Measurements from ENCODE around the gene YEATS2.

Gene YEATS2

GRCh38 chr3:183662099-183662498 is 35.5 kb upstream of the YEATS2 start:
- Histone ChIP-seq H3K9me3 (ENCODE audit: insufficient read depth, low read depth, low read length) (no peaks in the 10 kb centered on the region), H3K9ac (ENCODE audit: low read length) (no peak overlapping the region), H2BK120ac (ENCODE audit: insufficient read depth, low read length, poor library complexity) (no peak overlapping the region), H3K79me1 (ENCODE audit: low read length) (no peaks in the 10 kb centered on the region), H4K91ac (ENCODE audit: low read depth, low read length) (no peak overlapping the region), H3K36me3 (ENCODE audit: control insufficient read depth in 1 of 2, insufficient read depth in 2 of 2, low read length in 2 of 2) (peaks cover 6 to 7% of the 10 kb centered on the region in 2 experiments), H3K14ac (ENCODE audit: low read length) (no peak overlapping the region), H3K4me1 (ENCODE audit: control insufficient read depth in 1 of 2, insufficient read depth in 2 of 2, low read length in 2 of 2) (no peaks in the 10 kb centered on the region), H3K4ac (ENCODE audit: low read depth, low read length) (no peak overlapping the region), H3K4me3 (ENCODE audit: low read depth, low read length) (no peak overlapping the region), H4K8ac (ENCODE audit: low read depth, low read length) (no peak overlapping the region), H3K79me2 (ENCODE audit: control insufficient read depth, insufficient read depth, low read length, poor library complexity) (no peaks in the 10 kb centered on the region), H2BK12ac (ENCODE audit: low read length) (no peak overlapping the region), H3K18ac (ENCODE audit: low read length) (no peak overlapping the region), H4K12ac (ENCODE audit: low read depth, low read length) (no peak overlapping the region), H3K27ac (ENCODE audit: low read depth, low read length) (no peak overlapping the region), H3K23ac (ENCODE audit: low read length) (no peak overlapping the region), H3K4me2 (ENCODE audit: low read length) (no peak overlapping the region), H3K27me3 (ENCODE audit: insufficient read depth, low read length) (no peaks in the 10 kb centered on the region), H2AK5ac (ENCODE audit: low read length) (no peak overlapping the region), H2AFZ (ENCODE audit: insufficient read depth, low read length, poor library complexity) (no peak overlapping the region), H2BK5ac (ENCODE audit: low read depth, low read length, poor library complexity) (no peak overlapping the region)
- DNase-seq = no peak
- no CpG with 5 or more reads among the region's 3 CpGs for WGBS (ENCODE audit: extremely low coverage, insufficient coverage, insufficient read length)

DNA sequence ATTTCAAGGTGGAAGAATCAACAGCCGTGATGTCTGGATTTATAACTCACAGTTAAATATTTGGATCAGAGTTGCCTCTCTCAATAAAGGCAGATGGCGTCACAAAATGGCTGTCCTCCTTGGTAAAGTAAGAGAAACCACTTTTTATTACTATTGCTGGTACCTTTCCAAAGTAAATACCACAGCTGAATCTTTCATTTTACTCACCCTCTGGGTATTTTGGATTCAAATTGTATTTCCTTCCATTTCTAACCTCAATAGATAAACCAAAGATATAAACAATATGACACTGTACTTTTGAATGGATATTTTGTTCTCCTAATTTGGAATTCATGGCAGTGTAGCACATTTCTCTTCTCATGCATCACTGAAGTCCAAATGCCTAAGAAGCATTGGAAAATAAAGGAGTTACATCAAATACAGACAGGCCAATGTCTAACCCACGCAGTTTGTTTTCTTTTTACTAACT is 32.6 kb upstream of the YEATS2 start:
- H3K27ac ChIP-seq (ENCODE audit: low read depth, low read length) = no peak overlapping the region
- H2BK120ac ChIP-seq (ENCODE audit: insufficient read depth, low read length, poor library complexity) = no peak overlapping the region
- H4K91ac ChIP-seq (ENCODE audit: low read depth, low read length) = no peak overlapping the region
- no peaks in the 10 kb centered on the region for H3K27me3 ChIP-seq (ENCODE audit: insufficient read depth, low read length)
- H3K18ac ChIP-seq (ENCODE audit: low read length) = no peak overlapping the region
- no peaks in the 10 kb centered on the region for H3K79me2 ChIP-seq (ENCODE audit: control insufficient read depth, insufficient read depth, low read length, poor library complexity)
- no peak overlapping the region for H2BK5ac ChIP-seq (ENCODE audit: low read depth, low read length, poor library complexity)
- peaks cover 11 to 12% of the 10 kb centered on the region in 2 experiments for H3K36me3 ChIP-seq (ENCODE audit: control insufficient read depth in 1 of 2, insufficient read depth in 2 of 2, low read length in 2 of 2)
- H3K79me1 ChIP-seq (ENCODE audit: low read length) = no peaks in the 10 kb centered on the region
- no peak overlapping the region for H3K4me3 ChIP-seq (ENCODE audit: low read depth, low read length)
- H3K14ac ChIP-seq (ENCODE audit: low read length) = no peak overlapping the region
- WGBS (ENCODE audit: extremely low coverage, insufficient coverage, insufficient read length) = no CpG with 5 or more reads among the region's 3 CpGs
- no peak overlapping the region for H3K23ac ChIP-seq (ENCODE audit: low read length)
- no peak overlapping the region for H2AFZ ChIP-seq (ENCODE audit: insufficient read depth, low read length, poor library complexity)
- DNase-seq = no peak
- no peak overlapping the region for H3K4ac ChIP-seq (ENCODE audit: low read depth, low read length)
- no peak overlapping the region for H2AK5ac ChIP-seq (ENCODE audit: low read length)
- H4K8ac ChIP-seq (ENCODE audit: low read depth, low read length) = no peak overlapping the region
- H3K4me2 ChIP-seq (ENCODE audit: low read length) = no peak overlapping the region
- no peaks in the 10 kb centered on the region for H3K4me1 ChIP-seq (ENCODE audit: control insufficient read depth in 1 of 2, insufficient read depth in 2 of 2, low read length in 2 of 2)
- no peak overlapping the region for H4K12ac ChIP-seq (ENCODE audit: low read depth, low read length)
- H2BK12ac ChIP-seq (ENCODE audit: low read length) = no peak overlapping the region
- peaks cover 2% of the 10 kb centered on the region for H3K9me3 ChIP-seq (ENCODE audit: insufficient read depth, low read depth, low read length)
- H3K9ac ChIP-seq (ENCODE audit: low read length) = no peak overlapping the region

DNA sequence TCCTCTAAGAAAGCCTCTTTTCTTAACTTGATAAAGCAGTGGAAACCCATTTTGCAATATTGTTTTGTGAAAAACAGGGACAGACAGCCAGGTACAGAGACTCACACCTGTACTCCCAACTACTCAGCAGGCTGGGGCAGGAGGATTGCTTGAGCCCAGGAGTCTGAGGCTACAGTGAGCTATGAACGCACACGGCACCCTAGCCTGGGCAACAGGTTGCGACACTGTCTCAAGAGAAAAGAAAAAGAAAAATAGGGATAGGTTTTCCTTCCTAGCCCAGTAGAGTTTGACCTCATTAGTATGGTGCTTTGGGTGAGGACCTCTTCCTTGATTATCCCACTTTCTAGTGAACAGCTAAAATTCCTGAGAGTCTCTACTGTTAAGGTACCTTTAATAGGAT is 17.5 kb upstream of the YEATS2 start:
- no peaks in the 10 kb centered on the region for H3K27me3 ChIP-seq (ENCODE audit: insufficient read depth, low read length)
- H3K18ac ChIP-seq (ENCODE audit: low read length) = no peak overlapping the region
- no peak overlapping the region for H3K23ac ChIP-seq (ENCODE audit: low read length)
- no peak overlapping the region for H2BK12ac ChIP-seq (ENCODE audit: low read length)
- DNase-seq = no peak
- H2BK5ac ChIP-seq (ENCODE audit: low read depth, low read length, poor library complexity) = no peak overlapping the region
- H4K12ac ChIP-seq (ENCODE audit: low read depth, low read length) = no peak overlapping the region
- no peaks in the 10 kb centered on the region for H3K9me3 ChIP-seq (ENCODE audit: insufficient read depth, low read depth, low read length)
- H3K4me3 ChIP-seq (ENCODE audit: low read depth, low read length) = no peak overlapping the region
- no peak overlapping the region for H2AK5ac ChIP-seq (ENCODE audit: low read length)
- no peaks in the 10 kb centered on the region for H3K4me1 ChIP-seq (ENCODE audit: control insufficient read depth in 1 of 2, insufficient read depth in 2 of 2, low read length in 2 of 2)
- no peak overlapping the region for H2BK120ac ChIP-seq (ENCODE audit: insufficient read depth, low read length, poor library complexity)
- no peaks in the 10 kb centered on the region for H3K79me2 ChIP-seq (ENCODE audit: control insufficient read depth, insufficient read depth, low read length, poor library complexity)
- H3K4ac ChIP-seq (ENCODE audit: low read depth, low read length) = no peak overlapping the region
- no peak overlapping the region for H3K4me2 ChIP-seq (ENCODE audit: low read length)
- H4K91ac ChIP-seq (ENCODE audit: low read depth, low read length) = no peak overlapping the region
- H2AFZ ChIP-seq (ENCODE audit: insufficient read depth, low read length, poor library complexity) = no peak overlapping the region
- no peak overlapping the region for H4K8ac ChIP-seq (ENCODE audit: low read depth, low read length)
- WGBS (ENCODE audit: extremely low coverage, insufficient coverage, insufficient read length) = no CpG with 5 or more reads among the region's 3 CpGs
- no peaks in the 10 kb centered on the region for H3K79me1 ChIP-seq (ENCODE audit: low read length)
- no peaks in the 10 kb centered on the region for H3K36me3 ChIP-seq (ENCODE audit: control insufficient read depth in 1 of 2, insufficient read depth in 2 of 2, low read length in 2 of 2)
- no peak overlapping the region for H3K27ac ChIP-seq (ENCODE audit: low read depth, low read length)
- H3K9ac ChIP-seq (ENCODE audit: low read length) = no peak overlapping the region
- H3K14ac ChIP-seq (ENCODE audit: low read length) = no peak overlapping the region

DNA sequence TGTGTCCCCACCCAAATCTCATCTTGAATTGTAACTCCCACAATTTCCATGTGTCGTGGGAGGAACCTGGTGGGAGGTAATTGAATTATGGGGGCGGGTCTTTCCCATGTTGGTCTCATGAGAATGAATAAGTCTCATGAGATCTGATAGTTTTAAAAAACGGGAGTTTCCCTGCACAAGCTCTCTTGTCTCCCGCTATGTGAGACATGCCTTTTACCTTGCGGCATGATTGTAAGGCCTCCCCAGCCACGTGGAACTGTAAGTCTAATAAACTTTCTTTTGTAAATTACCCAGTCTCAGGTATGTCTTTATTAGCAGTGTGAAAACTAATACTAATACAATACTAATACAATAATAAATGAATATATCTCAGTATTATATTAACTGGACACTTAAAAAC is 9.9 kb upstream of the YEATS2 start:
- no CpG with 5 or more reads among the region's 6 CpGs for WGBS (ENCODE audit: extremely low coverage, insufficient coverage, insufficient read length)
- no peak overlapping the region for H3K4me3 ChIP-seq (ENCODE audit: low read depth, low read length)
- H2BK120ac ChIP-seq (ENCODE audit: insufficient read depth, low read length, poor library complexity) = no peak overlapping the region
- no peaks in the 10 kb centered on the region for H3K36me3 ChIP-seq (ENCODE audit: control insufficient read depth in 1 of 2, insufficient read depth in 2 of 2, low read length in 2 of 2)
- no peaks in the 10 kb centered on the region for H3K27me3 ChIP-seq (ENCODE audit: insufficient read depth, low read length)
- no peak overlapping the region for H4K91ac ChIP-seq (ENCODE audit: low read depth, low read length)
- no peaks in the 10 kb centered on the region for H3K79me1 ChIP-seq (ENCODE audit: low read length)
- no peaks in the 10 kb centered on the region for H3K79me2 ChIP-seq (ENCODE audit: control insufficient read depth, insufficient read depth, low read length, poor library complexity)
- no peak overlapping the region for H3K27ac ChIP-seq (ENCODE audit: low read depth, low read length)
- DNase-seq = no peak
- no peaks in the 10 kb centered on the region for H3K9me3 ChIP-seq (ENCODE audit: insufficient read depth, low read depth, low read length)
- H3K4ac ChIP-seq (ENCODE audit: low read depth, low read length) = no peak overlapping the region
- H2BK12ac ChIP-seq (ENCODE audit: low read length) = no peak overlapping the region
- peaks cover 0 to 4% of the 10 kb centered on the region in 2 experiments for H3K4me1 ChIP-seq (ENCODE audit: control insufficient read depth in 1 of 2, insufficient read depth in 2 of 2, low read length in 2 of 2)
- no peak overlapping the region for H3K9ac ChIP-seq (ENCODE audit: low read length)
- no peak overlapping the region for H3K4me2 ChIP-seq (ENCODE audit: low read length)
- H4K8ac ChIP-seq (ENCODE audit: low read depth, low read length) = no peak overlapping the region
- no peak overlapping the region for H2AFZ ChIP-seq (ENCODE audit: insufficient read depth, low read length, poor library complexity)
- no peak overlapping the region for H3K18ac ChIP-seq (ENCODE audit: low read length)
- H3K23ac ChIP-seq (ENCODE audit: low read length) = no peak overlapping the region
- no peak overlapping the region for H3K14ac ChIP-seq (ENCODE audit: low read length)
- H2BK5ac ChIP-seq (ENCODE audit: low read depth, low read length, poor library complexity) = no peak overlapping the region
- no peak overlapping the region for H4K12ac ChIP-seq (ENCODE audit: low read depth, low read length)
- H2AK5ac ChIP-seq (ENCODE audit: low read length) = no peak overlapping the region
